Fibroblast of skin of right biceps (primary cell): ENCODE data around the gene EVI5.
A peak's percentile ranks its signal among the peaks of the same experiment; 100 is the strongest.
"Not testable (repeated sequence)": the region's sequence is repeated elsewhere in the genome, so short reads cannot be mapped to it uniquely, and the experiment has no call there.

Experiments used
- DNase-seq: peaks from one replicate; pipeline ENCODE4 v3.0.0-alpha.2; 2013

Gene EVI5

DNA sequence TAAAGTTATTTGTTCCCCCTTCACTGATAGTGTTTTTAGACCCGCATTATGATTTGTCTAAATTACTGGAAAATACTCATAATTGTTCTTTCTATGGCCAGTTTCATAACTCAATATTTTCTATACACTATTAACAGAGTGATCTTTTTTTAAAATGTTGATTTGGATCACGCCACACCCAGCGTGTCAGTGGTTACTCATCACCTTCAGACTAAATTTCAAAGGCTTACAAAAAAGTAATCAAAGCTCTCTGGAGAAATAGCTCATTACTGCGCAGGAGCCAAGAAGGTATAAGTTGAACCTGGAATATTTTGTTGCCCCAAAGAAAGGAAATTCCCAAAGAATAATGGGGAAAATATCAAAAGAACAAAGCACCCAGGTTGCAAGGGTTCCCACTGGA, 104.9 kb downstream of the EVI5 start:
- no peak for DNase-seq

DNA sequence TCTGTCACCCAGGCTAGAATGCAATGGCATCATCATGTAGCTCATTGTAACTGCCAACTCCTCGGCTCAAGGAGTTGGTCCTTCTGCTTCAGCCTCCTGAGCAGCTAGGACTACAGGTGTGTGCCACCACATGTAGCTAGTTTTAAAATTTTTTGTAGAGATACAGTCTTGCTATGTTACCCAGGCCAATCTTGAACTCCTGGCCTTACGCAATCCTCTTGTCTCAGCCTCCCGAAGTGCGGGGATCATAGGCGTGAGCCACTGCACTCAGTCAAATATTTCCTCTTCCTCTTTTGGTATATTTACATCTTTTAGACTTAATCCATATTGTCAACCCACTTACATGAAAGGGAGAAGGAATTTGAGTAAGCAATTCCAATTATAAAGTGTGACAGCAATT, 121.1 kb downstream of the EVI5 start:
- no peak for DNase-seq

DNA sequence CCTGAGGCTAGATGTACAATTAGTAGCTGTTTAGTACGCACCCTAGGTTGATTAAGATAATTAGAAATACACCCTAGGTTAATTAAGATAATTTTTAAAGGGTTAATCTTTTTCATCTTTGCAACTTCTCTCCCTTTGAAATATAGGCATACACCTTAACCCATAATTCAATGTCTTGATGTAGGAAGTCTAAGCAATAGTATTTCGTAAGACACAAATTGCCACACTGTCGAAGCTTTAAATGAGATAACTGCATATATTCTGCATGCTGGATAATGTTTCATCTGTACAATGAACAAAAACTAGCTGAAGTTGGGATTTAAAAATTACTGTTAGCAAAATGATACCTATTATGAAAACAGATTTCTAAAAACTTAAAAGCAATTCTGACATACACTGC, 122.9 kb downstream of the EVI5 start:
- no peak for DNase-seq

DNA sequence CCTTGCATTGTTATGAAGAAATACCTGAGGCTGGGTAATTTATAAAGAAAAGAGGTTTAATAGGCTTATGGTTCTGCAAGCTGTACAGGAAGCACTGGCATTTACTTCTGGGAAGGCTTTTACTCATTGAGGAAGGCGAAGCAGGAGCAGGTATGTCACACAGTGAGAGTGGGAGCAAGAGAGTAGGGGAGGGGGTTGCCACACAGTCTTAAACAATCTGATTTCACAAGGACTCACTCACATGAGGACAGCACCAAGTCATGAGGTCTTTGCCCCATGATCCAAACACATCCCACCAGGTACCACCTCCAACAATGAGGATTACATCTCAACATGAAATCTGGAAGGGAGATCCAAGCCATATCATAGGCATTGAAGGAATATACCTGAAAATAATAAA, 127.2 kb downstream of the EVI5 start:
- DNase-seq, result no peak

DNA sequence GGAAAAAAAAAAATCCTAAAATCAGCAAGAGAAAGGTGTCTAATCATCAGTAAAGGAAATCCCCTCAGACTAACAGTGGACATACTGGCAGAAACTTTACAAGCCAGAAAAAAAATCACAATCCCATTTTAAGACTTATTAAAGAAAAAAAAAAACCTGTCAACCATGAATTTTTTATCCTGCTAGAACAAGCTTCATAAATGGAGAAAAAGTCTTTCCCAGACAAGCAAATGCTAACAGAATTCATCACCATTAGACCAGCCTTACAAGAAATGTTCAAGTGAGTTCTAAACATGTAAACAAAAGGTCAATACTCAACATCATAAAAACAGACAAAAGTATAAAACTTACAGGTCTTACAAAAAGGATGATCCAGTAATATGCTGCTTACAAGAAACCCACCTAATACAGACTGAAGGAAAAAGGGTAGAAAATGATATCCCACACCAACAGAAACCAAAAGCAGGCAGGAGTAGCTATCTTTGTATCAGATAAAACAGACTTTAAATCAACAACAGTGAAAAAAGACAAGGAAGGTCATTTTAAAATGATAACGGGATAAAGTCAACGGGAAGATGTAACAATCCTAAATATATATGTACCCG, 129.6 kb downstream of the EVI5 start:
- no peak for DNase-seq

DNA sequence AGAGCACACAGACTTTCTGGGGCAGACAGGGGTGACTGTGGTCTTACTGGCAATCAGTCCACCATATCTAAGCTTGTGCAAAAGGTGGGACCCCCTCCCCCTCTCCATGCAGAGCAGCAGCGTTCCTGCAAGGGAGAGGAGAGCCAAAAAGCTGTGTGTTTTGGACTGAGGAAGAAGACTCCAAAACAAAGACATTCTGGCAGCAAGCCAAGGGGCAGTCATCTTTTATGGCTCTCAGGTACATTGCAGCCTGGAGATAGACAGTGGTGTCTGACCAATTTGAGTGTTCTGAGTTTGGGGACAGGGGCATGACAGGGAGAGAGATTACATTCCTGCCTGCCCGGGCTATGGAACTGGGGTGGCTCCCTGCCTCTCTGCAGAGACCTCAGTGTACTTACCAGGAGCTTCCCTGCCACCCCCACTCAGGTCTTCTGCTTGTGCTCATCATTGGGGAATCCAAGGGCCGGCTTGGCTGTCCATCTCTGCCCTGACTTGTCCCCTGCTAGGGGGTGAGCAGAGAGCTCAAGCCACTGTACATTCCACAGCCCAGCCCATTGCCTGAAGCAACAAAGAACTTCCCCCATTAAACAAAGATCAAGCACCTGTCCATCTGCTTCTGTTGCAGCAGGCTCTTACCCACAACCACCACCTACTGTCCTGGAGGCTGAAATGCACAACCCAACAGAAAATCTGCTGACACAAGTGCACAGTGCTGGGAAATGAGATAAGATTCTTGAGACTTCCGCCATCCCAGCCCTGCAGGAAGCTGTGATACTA, 131.1 kb downstream of the EVI5 start:
- DNase-seq, result no peak

DNA sequence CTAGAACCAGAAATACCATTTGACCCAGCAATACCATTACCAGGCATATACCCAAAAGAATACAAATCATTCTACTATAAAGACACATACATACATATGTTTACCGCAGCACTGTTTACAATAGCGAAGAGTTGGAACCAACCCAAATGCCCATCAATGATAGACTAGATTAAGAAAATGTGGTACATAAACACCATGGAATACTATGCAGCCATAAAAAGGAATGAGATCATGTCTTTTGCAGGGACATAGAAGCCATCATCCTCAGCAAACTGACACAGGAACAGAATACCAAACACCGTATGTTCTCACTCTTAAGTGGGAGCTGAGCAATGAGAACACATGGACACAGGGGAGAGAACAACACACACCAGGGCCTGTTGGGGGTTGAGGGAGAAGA, 144.2 kb downstream of the EVI5 start:
- DNase-seq, result not testable (repeated sequence)

DNA sequence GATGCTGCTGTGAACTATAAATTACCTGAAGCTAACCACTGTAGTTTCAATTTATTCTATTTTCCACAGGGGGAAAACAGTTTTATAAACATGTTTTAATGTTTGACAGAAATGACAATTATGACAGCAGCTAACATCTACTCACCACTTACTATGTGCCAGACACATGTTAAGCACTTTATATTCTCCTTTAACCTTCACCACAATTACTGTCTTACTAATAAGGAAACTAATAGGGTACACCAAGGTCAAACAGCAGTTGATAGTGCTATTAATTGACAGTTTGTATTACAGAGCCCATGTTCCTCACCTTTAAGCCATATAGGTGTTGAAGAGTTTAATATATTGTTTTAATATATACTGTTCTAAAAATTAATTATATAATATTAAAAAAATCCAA, 146.4 kb downstream of the EVI5 start:
- no peak for DNase-seq

DNA sequence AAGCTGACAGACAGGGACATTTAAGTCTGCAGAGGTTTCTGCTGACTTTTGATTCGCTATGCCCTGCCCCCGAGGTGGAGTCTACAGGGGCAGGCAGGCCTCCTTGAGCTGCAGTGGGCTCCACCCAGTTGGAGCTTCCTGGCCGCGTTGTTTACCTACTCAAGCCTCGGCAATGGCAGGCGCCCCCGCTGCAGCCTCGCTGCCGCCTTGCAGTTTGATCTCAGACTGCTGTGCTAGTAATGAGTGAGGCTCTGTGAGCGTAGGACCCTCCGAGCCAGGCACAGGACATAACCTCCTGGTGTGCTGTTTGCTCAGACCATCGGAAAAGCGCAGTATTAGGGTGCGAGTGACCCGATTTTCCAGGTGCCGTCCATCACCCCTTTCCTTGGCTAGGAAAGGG, 149.7 kb downstream of the EVI5 start:
- not testable (repeated sequence) for DNase-seq

DNA sequence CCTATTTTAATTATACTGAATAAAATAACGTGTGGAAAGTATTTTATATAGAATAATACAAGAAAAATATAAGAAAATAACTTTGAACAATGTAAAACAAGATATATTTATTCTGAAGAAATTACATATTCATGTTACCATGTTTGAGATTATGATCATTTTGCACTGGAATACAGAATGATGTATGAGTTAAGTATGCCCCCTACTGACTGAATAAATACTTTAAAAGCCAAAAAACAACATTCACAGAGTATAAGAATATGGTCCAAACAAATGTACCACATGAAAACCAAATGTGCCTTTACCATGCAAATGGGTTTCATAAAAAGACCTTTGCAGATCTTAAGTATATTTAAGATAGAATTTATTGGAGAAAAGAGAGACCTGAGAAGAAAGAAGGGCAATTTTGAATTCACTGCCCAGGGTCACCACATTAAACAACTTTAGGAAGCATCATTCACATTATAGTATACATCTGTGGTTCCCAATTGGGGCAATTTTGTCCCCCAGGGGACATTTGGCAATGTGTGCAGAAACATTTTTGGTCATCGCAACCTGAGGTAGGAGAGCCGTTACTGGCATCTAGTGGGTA, 161.6 kb downstream of the EVI5 start:
- DNase-seq, result peak; percentile 10

DNA sequence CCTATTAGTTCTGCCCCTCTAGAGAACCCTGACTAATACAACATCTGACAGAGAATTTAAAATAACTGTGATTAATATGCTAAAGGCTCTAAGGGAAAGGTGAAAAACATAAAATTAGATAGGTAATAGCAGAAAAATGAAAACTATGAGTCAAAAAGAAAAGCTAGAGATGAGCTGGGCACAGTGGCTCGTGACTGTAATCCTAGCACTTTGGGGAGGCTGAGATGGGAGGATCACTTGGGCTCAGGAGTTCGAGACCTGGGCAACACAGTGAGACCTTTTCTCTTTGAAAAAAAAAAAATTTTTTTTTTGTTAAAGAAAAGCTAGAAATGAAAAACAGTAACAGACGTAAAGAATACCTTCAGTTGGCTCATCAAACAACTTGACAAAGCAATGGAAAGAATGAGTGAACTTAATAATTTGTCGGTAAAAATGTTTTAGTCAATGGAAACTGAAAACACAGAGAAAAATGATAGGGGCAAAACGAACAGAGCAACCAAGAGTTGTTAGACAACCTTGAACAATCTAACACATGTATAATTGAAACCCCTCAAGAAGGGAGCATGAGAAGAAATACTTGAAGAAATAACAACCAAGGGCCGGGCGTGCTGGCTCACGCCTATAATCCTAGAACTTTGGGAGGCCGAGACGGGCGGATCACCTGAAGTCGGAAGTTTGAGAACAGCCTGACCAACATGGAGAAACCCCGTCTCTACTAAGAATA, 165.3 kb downstream of the EVI5 start:
- DNase-seq, result no peak

DNA sequence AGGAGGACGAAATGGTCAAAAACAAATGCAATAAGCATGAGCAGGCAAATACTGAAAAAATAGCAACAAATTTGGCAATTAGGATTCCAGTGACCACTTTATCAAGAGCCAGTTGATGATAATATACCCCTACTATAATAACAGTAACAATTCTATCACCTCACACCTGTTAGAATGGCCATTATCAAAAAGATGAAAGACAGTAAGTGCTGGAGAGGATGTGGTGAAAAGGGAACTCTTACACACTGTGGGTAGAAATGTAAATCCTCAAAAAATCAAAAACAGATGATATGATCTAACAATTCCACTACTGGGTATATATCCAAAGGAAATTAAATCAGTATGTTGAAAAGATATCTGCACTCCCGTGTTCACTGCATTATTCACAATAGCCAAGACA, 183.9 kb downstream of the EVI5 start:
- DNase-seq, result no peak

DNA sequence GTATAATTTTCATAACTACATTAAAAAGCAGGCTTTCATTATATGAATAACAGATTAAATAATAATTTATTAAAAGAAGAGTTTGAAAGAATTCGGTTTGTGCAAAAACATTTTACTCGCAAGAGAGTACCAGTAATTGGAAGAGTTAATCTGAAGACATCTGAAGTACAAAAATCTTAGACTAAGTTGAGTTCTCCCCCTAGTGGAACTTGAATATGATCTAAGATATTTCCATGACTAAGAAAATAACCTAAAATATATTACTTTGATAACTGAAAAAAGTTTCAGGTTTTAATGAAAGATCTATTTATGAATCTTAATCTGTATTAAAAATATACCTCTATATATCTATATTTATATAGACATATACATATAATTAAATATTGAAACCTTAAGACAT, 185.7 kb downstream of the EVI5 start:
- DNase-seq, result peak; percentile 28

DNA sequence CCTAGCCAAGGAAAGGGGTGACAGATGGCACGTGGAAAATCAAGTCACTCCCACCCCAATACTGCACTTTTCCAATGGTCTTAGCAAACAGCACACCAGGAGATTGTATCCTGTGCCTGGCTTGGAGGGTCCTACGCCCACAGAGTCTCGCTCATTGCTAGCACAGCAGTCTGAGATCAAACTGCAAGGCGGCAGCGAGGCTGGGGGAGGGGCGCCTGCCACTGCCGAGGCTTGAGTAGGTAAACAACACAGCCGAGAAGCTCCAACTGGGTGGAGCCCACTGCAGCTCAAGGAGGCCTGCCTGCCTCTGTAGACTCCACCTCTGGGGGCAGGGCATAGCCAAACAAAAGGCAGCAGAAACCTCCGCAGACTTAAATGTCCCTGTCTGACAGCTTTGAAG, 195.5 kb downstream of the EVI5 start:
- not testable (repeated sequence) for DNase-seq

DNA sequence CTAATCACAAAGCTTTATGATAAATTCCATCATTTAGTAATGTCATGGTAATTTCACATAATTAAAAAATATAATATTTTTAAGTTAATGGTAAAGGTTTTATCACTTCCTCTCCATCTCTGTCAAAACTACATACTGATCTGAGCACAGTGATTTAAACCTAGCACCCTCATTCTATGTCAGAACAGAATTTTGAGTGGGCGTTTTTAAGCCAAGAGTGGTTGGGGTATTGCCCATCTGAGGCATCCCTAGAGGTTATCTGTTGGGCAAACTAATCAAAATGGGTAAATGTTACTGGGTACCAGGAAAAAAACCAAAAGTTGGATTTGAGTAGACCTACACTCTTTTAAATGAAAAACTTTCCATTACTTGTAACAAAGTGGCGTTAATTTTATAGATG, 197.5 kb downstream of the EVI5 start:
- DNase-seq, result no peak

DNA sequence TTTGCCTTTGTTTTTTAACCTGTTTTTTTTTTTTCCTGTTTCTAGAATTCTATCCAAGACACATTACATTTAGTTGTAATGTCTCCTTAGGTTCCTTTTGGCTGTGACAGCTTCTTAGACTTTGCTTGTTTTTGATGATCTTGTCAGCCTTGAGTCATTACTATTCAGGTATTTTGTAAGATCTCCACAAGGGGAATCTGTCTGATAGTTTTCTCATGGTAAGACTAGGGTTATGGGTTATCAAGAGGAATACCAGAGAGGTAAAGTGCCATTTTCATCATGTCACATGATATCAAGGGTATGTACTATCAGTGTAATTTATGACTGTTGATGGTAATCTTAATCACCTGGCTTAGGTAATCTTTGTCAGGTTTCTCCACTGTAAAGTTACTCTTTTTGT, 199.1 kb downstream of the EVI5 start:
- DNase-seq, result no peak

DNA sequence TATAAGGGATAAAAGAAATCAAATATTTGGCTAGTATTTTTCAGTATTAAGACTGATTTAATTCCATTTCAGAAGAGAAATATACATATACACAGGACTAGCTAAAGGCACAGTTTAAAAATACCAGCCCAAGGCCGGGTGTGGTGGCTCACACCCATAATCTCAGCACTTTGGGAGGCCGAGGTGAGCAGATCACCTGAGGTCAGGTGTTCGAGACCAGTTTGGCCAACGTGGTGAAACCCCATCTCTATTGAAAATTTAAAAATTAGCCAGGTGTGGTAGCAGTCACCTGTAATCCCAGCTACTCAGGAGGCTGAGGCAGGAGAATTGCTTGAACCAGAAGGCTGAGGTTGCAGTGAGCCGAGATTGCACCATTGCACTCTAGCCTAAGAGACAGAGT, 200.1 kb downstream of the EVI5 start:
- DNase-seq, result not testable (repeated sequence)

DNA sequence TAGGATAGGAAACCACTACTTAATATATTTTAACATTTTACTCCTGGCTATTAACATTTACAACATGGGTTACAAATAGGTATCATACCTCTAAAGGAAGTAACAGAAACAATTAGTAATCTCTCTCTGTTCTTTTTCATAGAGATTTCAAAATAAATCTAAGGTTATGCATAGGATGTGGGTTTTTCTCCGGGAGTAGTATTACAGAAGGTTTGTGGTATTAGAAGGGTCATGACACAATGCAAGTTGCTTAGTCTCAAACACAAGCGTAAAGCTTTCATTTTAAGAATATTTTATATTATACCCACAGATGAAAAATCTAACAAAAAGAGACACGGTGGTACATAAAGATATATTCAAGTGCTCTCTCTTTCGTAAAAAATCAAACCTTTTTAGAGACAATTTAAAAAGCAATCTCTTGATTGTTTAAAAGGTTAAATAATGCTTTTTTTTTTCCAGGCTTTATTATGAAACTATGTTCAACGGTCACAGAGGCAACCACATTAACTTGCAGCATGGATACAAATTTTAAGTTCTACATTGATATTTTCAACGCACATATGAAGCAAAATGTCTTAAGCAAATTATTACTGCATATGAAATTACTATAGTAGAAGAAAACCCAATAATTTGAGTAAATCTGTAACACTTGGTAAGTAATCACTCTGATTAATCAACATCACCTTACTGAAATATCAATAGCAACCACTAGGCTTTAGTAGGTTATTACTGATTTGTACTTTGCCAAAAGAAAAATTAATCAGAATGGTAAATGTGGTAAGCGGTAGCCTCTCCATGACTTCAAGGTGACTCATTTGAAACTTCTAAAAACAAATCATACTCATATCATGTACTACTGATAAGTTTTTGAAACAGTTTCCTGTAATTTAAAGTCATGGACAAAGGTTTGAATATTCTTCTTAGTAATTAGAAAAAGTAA, 200.8 kb downstream of the EVI5 start:
- peak; percentile 62 for DNase-seq

DNA sequence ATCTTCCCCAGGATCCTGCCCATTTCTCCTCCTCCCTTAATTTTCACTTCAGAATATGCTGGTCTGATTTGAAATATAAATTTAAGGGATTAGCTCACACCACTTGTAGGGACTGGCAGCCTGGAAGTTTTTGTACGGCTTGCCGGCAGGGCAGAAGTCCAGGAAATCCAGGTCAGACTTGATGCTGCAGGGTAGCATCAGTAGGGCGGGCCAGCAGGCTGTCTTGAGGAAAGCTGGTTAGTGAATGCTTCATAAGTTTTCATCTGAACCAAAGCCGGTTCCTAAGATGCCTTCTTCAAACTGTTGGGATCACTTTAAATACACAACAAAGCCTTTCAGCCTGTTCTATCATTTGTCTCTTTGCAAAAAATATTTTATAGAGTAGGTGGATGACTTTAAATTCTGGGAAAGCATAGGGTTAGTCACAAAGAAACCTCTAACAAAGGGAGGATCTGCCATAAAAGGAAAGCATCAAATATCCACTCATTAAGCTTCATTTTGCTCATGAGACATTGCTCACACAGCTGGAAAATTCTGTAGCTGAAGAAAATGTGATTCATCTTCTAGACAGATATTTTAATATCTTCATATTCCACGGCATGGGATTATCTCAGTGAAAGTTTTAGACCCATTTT, 207.5 kb downstream of the EVI5 start:
- DNase-seq, result peak; percentile 52

DNA sequence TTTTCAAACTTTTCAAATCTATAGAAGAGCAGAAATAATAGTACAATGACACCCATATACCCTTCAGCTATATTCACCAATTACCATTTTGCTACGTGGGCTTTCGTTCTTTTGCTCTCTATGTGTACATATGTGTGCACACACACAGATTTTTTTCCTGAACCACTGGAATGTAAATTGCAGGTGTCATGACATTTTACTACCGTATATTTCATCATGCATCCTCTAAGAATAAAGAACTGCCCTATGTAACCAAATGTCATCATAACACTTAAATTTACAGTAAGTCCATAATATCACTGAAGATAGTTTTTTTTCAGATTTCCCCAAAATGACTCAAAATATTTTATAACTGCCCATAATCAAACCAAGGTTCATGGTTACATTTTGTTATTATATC, 209.8 kb downstream of the EVI5 start:
- DNase-seq, result no peak

DNA sequence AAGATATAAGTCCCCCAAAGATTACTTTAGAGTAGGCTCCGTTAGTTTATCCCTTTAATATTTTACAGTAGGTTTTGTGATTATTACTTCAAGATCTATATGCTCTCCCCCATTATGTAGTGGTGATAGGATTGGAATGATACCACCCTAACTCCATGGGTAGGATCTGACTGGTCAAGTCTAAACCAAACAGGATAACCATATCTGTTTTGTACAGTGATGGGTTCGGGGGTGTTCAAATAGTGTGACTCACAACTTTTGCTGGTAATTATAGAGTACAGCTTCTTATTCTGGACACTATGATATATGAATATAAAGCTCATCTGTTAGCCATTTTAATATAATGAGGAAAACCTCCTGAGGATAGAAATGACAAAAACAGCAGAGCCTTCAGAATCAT, 212.4 kb downstream of the EVI5 start:
- DNase-seq, result no peak

DNA sequence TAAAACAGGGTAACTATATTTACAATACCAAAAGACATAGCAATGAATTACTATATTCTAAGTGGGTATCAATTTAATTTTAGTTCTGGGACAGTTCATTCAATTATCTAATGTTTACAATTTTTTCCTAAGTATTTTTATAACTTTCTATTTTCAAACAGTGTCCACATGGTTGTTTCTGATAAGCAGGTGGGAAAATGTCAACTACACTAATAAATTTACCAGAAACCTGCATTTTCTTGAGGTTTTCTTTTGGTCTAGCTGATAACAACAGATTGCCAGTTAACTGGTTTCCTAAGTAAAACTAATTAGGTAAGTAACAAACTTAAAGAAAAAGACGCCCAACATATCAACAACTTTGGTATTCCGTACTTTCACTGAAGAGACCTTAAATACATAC, 213.3 kb downstream of the EVI5 start:
- no peak for DNase-seq
